SU-DHL-6 (cell line): Measurements from ENCODE around the gene TMEM176B.

ENCODE experiments used
- H2AFZ ChIP-seq: fragments of 200-600 bp; sonication (generic); 2 replicates; pipeline ENCODE4 v1.6.1; 2014; ENCODE audit warnings: low read depth, mild to moderate bottlenecking, moderate library complexity, mixed read lengths, antibody characterized with exemption, low read length; ENCODE audit not compliant: severe bottlenecking
- H3F3A ChIP-seq: fragments of 200-600 bp; shearing (Covaris generic); 2 replicates; pipeline ENCODE4 v1.6.0; 2016; ENCODE audit warnings: antibody characterized with exemption, mild to moderate bottlenecking; ENCODE audit not compliant: insufficient read depth
- H3K27ac ChIP-seq: fragments of 200-600 bp; sonication (generic); 2 replicates; pipeline ENCODE4 v1.5.1; 2016; ENCODE audit warnings: low read depth, mild to moderate bottlenecking, low read length, moderate library complexity, mixed read lengths
- H3K27me3 ChIP-seq: fragments of 200-600 bp; sonication (generic), shearing (Covaris generic); 2 replicates; pipeline ENCODE4 v1.6.0; 2014; ENCODE audit warnings: mild to moderate bottlenecking, low read length
- H3K36me3 ChIP-seq: fragments of 200-600 bp; sonication (generic); 2 replicates; pipeline ENCODE4 v1.6.1; 2014; ENCODE audit warnings: mild to moderate bottlenecking, low read length, mixed read lengths
- H3K4me2 ChIP-seq: fragments of 300-600, 200-600 bp; shearing (Covaris generic), sonication (generic); 2 replicates; pipeline ENCODE4 v1.6.0; 2014; ENCODE audit warnings: low read length, low read depth, mild to moderate bottlenecking; ENCODE audit not compliant: poor library complexity, severe bottlenecking
- H3K4me3 ChIP-seq: fragments of 200-600 bp; sonication (generic); 2 replicates; pipeline ENCODE4 v1.5.1; 2014; ENCODE audit warnings: antibody characterized with exemption, low read length, mild to moderate bottlenecking, mixed read lengths; ENCODE audit not compliant: insufficient read depth, poor library complexity, severe bottlenecking
- H3K79me2 ChIP-seq: fragments of 200-600 bp; sonication (generic); 2 replicates; pipeline ENCODE4 v1.6.1; 2014; ENCODE audit warnings: mild to moderate bottlenecking, low read length, moderate library complexity; ENCODE audit not compliant: insufficient read depth
- H3K9ac ChIP-seq: fragments of 200-600 bp; sonication (generic); 2 replicates; pipeline ENCODE4 v1.7.0; 2014; ENCODE audit warnings: mild to moderate bottlenecking, low read length
- H3K9me2 ChIP-seq: fragments of 200-600 bp; sonication (generic); replicated peaks from 2 replicates; pipeline ENCODE4 v1.6.1; 2014; ENCODE audit warnings: low read length; ENCODE audit not compliant: insufficient read depth
- H3K9me3 ChIP-seq: fragments of 200-600 bp; sonication (generic); 2 replicates; pipeline ENCODE4 v1.6.1; 2014; ENCODE audit warnings: low read length, mixed read lengths; ENCODE audit not compliant: insufficient read depth
- H4K20me1 ChIP-seq: fragments of 200-600 bp; sonication (generic); 2 replicates; pipeline ENCODE4 v1.6.1; 2014; ENCODE audit warnings: low read depth, mild to moderate bottlenecking, antibody characterized with exemption, low read length, moderate library complexity, mixed read lengths
- CTCF ChIP-seq: fragments of 200-600 bp; sonication (generic); IDR thresholded peaks from one replicate; pipeline ENCODE4 v1.5.1; 2017; ENCODE audit warnings: antibody characterized with exemption, mild to moderate bottlenecking, low read length, moderate library complexity; ENCODE audit not compliant: insufficient read depth, poor library complexity, severe bottlenecking
- EZH2phosphoT487 ChIP-seq: fragments of 200-600 bp; sonication (generic), shearing (Covaris generic); conservative IDR thresholded peaks from 2 replicates; pipeline ENCODE4 v1.6.1; 2018; ENCODE audit warnings: mild to moderate bottlenecking, antibody characterized with exemption, low read length, moderate library complexity, mixed read lengths

TMEM176B gene

GRCh38 chr7:150831851-150832250 is 31.7 kb upstream of the TMEM176B start:
- no peak for TF ChIP-seq CTCF
- TF ChIP-seq EZH2phosphoT487 = no peak
- H3K9me2 ChIP-seq = no peaks in the 10 kb centered on the region
- H3F3A ChIP-seq = no peaks in the 10 kb centered on the region
- no peak overlapping the region for H3K27ac ChIP-seq
- no peaks in the 10 kb centered on the region for H3K79me2 ChIP-seq
- no peak overlapping the region for H2AFZ ChIP-seq
- H3K36me3 ChIP-seq = no peaks in the 10 kb centered on the region
- no peak overlapping the region for H3K9ac ChIP-seq
- H3K9me3 ChIP-seq = no peaks in the 10 kb centered on the region
- H4K20me1 ChIP-seq = no peaks in the 10 kb centered on the region
- no peak overlapping the region for H3K4me3 ChIP-seq
- no peak overlapping the region for H3K4me2 ChIP-seq
- 0 out of 2 replicates have a peak, but pooled peaks cover 2% of the 10 kb centered on the region for H3K27me3 ChIP-seq

GRCh38 chr7:150830937-150831336 is 30.8 kb upstream of the TMEM176B start:
- H2AFZ ChIP-seq = no peak overlapping the region
- no peaks in the 10 kb centered on the region for H3K9me2 ChIP-seq
- TF ChIP-seq CTCF (no peak), EZH2phosphoT487 (no peak)
- H3K9me3 ChIP-seq = no peaks in the 10 kb centered on the region
- no peak overlapping the region for H3K27ac ChIP-seq
- no peak overlapping the region for H3K4me3 ChIP-seq
- no peak overlapping the region for H3K9ac ChIP-seq
- H3F3A ChIP-seq = no peaks in the 10 kb centered on the region
- no peak overlapping the region for H3K4me2 ChIP-seq
- H3K79me2 ChIP-seq = no peaks in the 10 kb centered on the region
- H3K27me3 ChIP-seq = 0 out of 2 replicates have a peak, but pooled peaks cover 2% of the 10 kb centered on the region
- no peaks in the 10 kb centered on the region for H4K20me1 ChIP-seq
- H3K36me3 ChIP-seq = no peaks in the 10 kb centered on the region

DNA sequence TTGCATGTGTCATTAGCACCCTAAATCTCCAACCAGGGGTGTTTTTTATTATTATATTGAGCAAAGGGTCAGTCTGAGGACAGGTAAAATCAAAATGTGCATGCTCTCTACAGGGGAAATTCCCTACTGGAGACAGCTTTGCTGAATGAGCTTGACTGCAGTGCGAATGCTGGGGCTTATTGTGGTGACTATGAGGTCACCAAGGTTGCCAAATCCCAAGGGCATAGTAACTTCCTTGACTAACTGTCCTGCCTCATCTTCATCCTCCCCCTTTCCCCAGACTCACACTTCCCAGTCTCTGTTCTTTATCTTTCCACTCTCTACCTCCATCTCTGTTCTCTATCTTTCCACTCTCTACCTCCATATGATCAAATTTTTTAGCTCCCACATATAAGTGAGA is 29.3 kb upstream of the TMEM176B start:
- no peak overlapping the region for H3K4me3 ChIP-seq
- H3K9ac ChIP-seq = no peak overlapping the region
- no peaks in the 10 kb centered on the region for H3K9me2 ChIP-seq
- no peaks in the 10 kb centered on the region for H3F3A ChIP-seq
- H3K79me2 ChIP-seq = no peaks in the 10 kb centered on the region
- H3K27me3 ChIP-seq = no peaks in the 10 kb centered on the region
- TF ChIP-seq CTCF (no peak), EZH2phosphoT487 (no peak)
- H3K27ac ChIP-seq = no peak overlapping the region
- H3K4me2 ChIP-seq = no peak overlapping the region
- no peak overlapping the region for H2AFZ ChIP-seq
- H4K20me1 ChIP-seq = no peaks in the 10 kb centered on the region
- no peaks in the 10 kb centered on the region for H3K9me3 ChIP-seq
- no peaks in the 10 kb centered on the region for H3K36me3 ChIP-seq
